Measurements from ENCODE around the gene MIS12.

Gene MIS12

GRCh38 chr17:5473906-5474305 lies 12.5 kb upstream of the MIS12 start:
- in situ Hi-C loops (cut with MboI; ENCODE audit: low pct_unique_long_range_greater_than_20kb, low sequenced_read_pairs, unreplicated experiment) = no loop called here
- no peak for TF ChIP-seq CTCF (IDR thresholded peaks at IDR 0.05; ENCODE audit: extremely low read depth, insufficient read depth, missing control alignments)
- no peak for DNase-seq (ENCODE audit: low spot score)

GRCh38 chr17:5478992-5479391 lies 7.4 kb upstream of the MIS12 start:
- in situ Hi-C loops (cut with MboI; ENCODE audit: low pct_unique_long_range_greater_than_20kb, low sequenced_read_pairs, unreplicated experiment) = no loop called here
- no peak for DNase-seq (ENCODE audit: low spot score)
- no peak for TF ChIP-seq CTCF (IDR thresholded peaks at IDR 0.05; ENCODE audit: extremely low read depth, insufficient read depth, missing control alignments)

GRCh38 chr17:5480962-5481361 lies 5.4 kb upstream of the MIS12 start:
- in situ Hi-C loops (cut with MboI; ENCODE audit: low pct_unique_long_range_greater_than_20kb, low sequenced_read_pairs, unreplicated experiment) = no loop called here
- no peak for DNase-seq (ENCODE audit: low spot score)
- TF ChIP-seq CTCF (IDR thresholded peaks at IDR 0.05; ENCODE audit: extremely low read depth, insufficient read depth, missing control alignments) = no peak

- TF ChIP-seq CTCF (IDR thresholded peaks at IDR 0.05; ENCODE audit: extremely low read depth, insufficient read depth, missing control alignments) = no peak
- DNase-seq (ENCODE audit: low spot score) = no peak
- in situ Hi-C loops (cut with MboI; ENCODE audit: low pct_unique_long_range_greater_than_20kb, low sequenced_read_pairs, unreplicated experiment) = no loop called here
These were observed 4.9 kb upstream of the MIS12 start for GRCh38 chr17:5481451-5481850.

- in situ Hi-C loops (cut with MboI; ENCODE audit: low pct_unique_long_range_greater_than_20kb, low sequenced_read_pairs, unreplicated experiment) = no loop called here
- DNase-seq (ENCODE audit: low spot score) = no peak
- no peak for TF ChIP-seq CTCF (IDR thresholded peaks at IDR 0.05; ENCODE audit: extremely low read depth, insufficient read depth, missing control alignments)
These were observed 828 bp upstream of the MIS12 start, which contains the start of gene DERL2 for GRCh38 chr17:5485270-5486205. Gene DERL2 (minus strand): TSS chr17:5486178. CDS start chr17:5486161, 17 bp downstream.

- TF ChIP-seq CTCF (IDR thresholded peaks at IDR 0.05; ENCODE audit: extremely low read depth, insufficient read depth, missing control alignments) = no peak
- no peak for DNase-seq (ENCODE audit: low spot score)
- in situ Hi-C loops (cut with MboI; ENCODE audit: low pct_unique_long_range_greater_than_20kb, low sequenced_read_pairs, unreplicated experiment) = no loop called here
These were observed 2.4 kb downstream of the MIS12 start for GRCh38 chr17:5488752-5489151.
